HepG2 (cell line): ENCODE measurements around the gene ABHD17A. TPM values are rescaled to one million over a fixed set of nuclear protein-coding genes. Genes with fewer than 3 reads are reported as not detected.

Experiments
- ATAC-seq: fragments of 200-7000 bp; cut with Tn5 transposase; 3 replicates; pipeline ENCODE4 v1.9.1; 2020; ENCODE audit warnings: mild to moderate bottlenecking, moderate library complexity
- BruUV-seq: library from RNA; stranded (reverse); fragments of 400-500 nt; replicated peaks from 2 replicates; lab custom pipeline; 2021; lab: Mats Ljungman, UMichigan
- CTCF ChIA-PET: fragments of 300-600 bp; formaldehyde crosslinking; extraction: SDS; loops from one replicate; lab custom pipeline; 2021; ENCODE audit warnings: low total read pairs, inconsistent platforms, low intra/inter-chr PET ratio; lab: Yijun Ruan, JAX
- POLR2A ChIA-PET: fragments of 350-600 bp; sonication (Branson Sonifier 250); formaldehyde crosslinking; loops from one replicate; lab custom pipeline; 2020; ENCODE audit warnings: antibody characterized with exemption, inconsistent platforms; lab: Yijun Ruan, JAX
- DNase-seq: peaks from one replicate; pipeline ENCODE4 v3.0.0-alpha.2; 2015; ENCODE audit warnings: low spot score
- FAIRE-seq: peaks from 3 replicates; lab custom pipeline; 2011; peaks lifted over from hg19 to GRCh38; lab: Jason Lieb, UNC
- H2AFZ ChIP-seq: one replicate; pipeline ENCODE4 v1.6.1; 2011; ENCODE audit warnings: low read length, inconsistent platforms
- H3K27ac ChIP-seq: fragments of 300-600 bp; 3 replicates; pipeline ENCODE4 v1.8.0; 2011; ENCODE audit warnings: mixed run types, mild to moderate bottlenecking, mixed read lengths, low read length, inconsistent platforms; ENCODE audit not compliant: insufficient read depth; ENCODE audit errors: extremely low read length
- H3K27me3 ChIP-seq, 2 experiments: fragments of 200-600 bp in 1 of 2; 2 replicates in 1 of 2; 3 replicates in 1 of 2; pipeline versions ENCODE4 v1.6.0 to v1.8.0; 2011; ENCODE audit warnings: low read length in 2 of 2, mild to moderate bottlenecking in 2 of 2, moderate library complexity in 2 of 2, inconsistent platforms in 1 of 2; ENCODE audit not compliant: insufficient read depth in 2 of 2, control insufficient read depth in 1 of 2
- H3K36me3 ChIP-seq, 2 experiments: fragments of 200-600 bp in 1 of 2; replicated peaks in 1 of 2; 2 replicates in 1 of 2; 3 replicates in 1 of 2; pipeline versions ENCODE4 v1.5.1 to v1.8.0; 2011; ENCODE audit warnings: low read length in 2 of 2, inconsistent platforms in 1 of 2; ENCODE audit not compliant: insufficient read depth in 2 of 2, control insufficient read depth in 1 of 2
- H3K4me1 ChIP-seq: 2 replicates; pipeline ENCODE4 v1.5.1; 2012; ENCODE audit warnings: low read length, inconsistent platforms; ENCODE audit not compliant: insufficient read depth
- H3K4me2 ChIP-seq: 2 replicates; pipeline ENCODE4 v1.6.0; 2011; ENCODE audit warnings: low read depth, low read length, inconsistent platforms
- H3K4me3 ChIP-seq, 3 experiments: fragments of 200-600 bp in 1 of 3; sonication (generic), shearing (Covaris generic) in 1 of 3; replicated peaks in 1 of 3; 2 replicates each; pipeline ENCODE4 v1.5.1; 2011 to 2016; ENCODE audit warnings: low read length in 3 of 3, inconsistent platforms in 2 of 3, low read depth in 2 of 3, mild to moderate bottlenecking in 2 of 3, control low read depth in 1 of 3, mixed read lengths in 1 of 3; ENCODE audit not compliant: insufficient read depth in 1 of 3
- H3K79me2 ChIP-seq: one replicate; pipeline ENCODE4 v1.6.1; 2011; ENCODE audit warnings: low read length, inconsistent platforms; ENCODE audit not compliant: insufficient read depth
- H3K9ac ChIP-seq: 2 replicates; pipeline ENCODE4 v1.6.0; 2011; ENCODE audit warnings: mild to moderate bottlenecking, low read depth, low read length, inconsistent platforms; ENCODE audit not compliant: insufficient read depth
- H3K9me3 ChIP-seq: 2 replicates; pipeline ENCODE4 v1.5.1; 2012; ENCODE audit warnings: mild to moderate bottlenecking, low read length
- H4K20me1 ChIP-seq: 2 replicates; pipeline ENCODE4 v1.6.0; 2011; ENCODE audit warnings: inconsistent platforms, mild to moderate bottlenecking, low read length, moderate library complexity; ENCODE audit not compliant: insufficient read depth
- CREB1 ChIP-seq, 2 experiments: fragments of 450-650 bp in 1 of 2; IDR thresholded peaks; 2 replicates each; pipeline ENCODE4 v1.6.1; 2016 to 2017; ENCODE audit warnings: control low read depth in 1 of 2, mild to moderate bottlenecking in 1 of 2, missing compliant biosample characterization in 1 of 2, missing genetic modification characterization in 1 of 2
- FOXM1 ChIP-seq: sonication (generic); formaldehyde crosslinking; IDR thresholded peaks from 2 replicates; pipeline ENCODE4 v1.5.0; 2020; ENCODE audit warnings: missing genetic modification reagents
- FOXO1 ChIP-seq: sonication (generic); formaldehyde crosslinking; IDR thresholded peaks from 2 replicates; pipeline ENCODE4 v1.4.0; 2020; ENCODE audit warnings: missing genetic modification reagents
- KIAA2018 ChIP-seq: sonication (generic); formaldehyde crosslinking; IDR thresholded peaks from 2 replicates; pipeline ENCODE4 v1.5.0; 2020; ENCODE audit warnings: mild to moderate bottlenecking, missing genetic modification reagents, borderline replicate concordance
- NFE2L2 ChIP-seq: fragments of 150-350 bp; IDR thresholded peaks from 2 replicates; pipeline ENCODE4 v1.6.1; 2014; ENCODE audit warnings: low read length
- USF2 ChIP-seq, 2 experiments: sonication (generic) in 1 of 2; formaldehyde crosslinking in 1 of 2; IDR thresholded peaks; 2 replicates each; pipeline versions ENCODE4 v1.5.1 to v1.6.1; 2011 to 2020; ENCODE audit warnings: borderline replicate concordance in 1 of 2, low read depth in 1 of 2, low read length in 1 of 2, mild to moderate bottlenecking in 1 of 2, missing genetic modification reagents in 1 of 2, moderate library complexity in 1 of 2
- ZNF292 ChIP-seq: sonication (generic); formaldehyde crosslinking; IDR thresholded peaks from 2 replicates; pipeline ENCODE4 v1.8.1; 2022; ENCODE audit warnings: mild to moderate bottlenecking, low read depth, missing genetic modification reagents, borderline replicate concordance
- ZNF543 ChIP-seq: sonication (generic); formaldehyde crosslinking; IDR thresholded peaks from 2 replicates; pipeline ENCODE4 v1.4.0; 2020; ENCODE audit warnings: mild to moderate bottlenecking, missing genetic modification reagents
- ZNF879 ChIP-seq: sonication (generic); formaldehyde crosslinking; IDR thresholded peaks from 2 replicates; pipeline ENCODE4 v1.8.1; 2023; ENCODE audit warnings: missing genetic modification reagents
- WGBS: methylation state at CpG from one replicate; pipeline ENCODE4 v1.1.6; 2017; ENCODE audit warnings: low lambda C conversion rate; 5-methylcytosine and 5-hydroxymethylcytosine counted together
- in situ Hi-C: cut with HindIII; loops from 2 replicates; pipeline ENCODE4 v1.10.0; 2017; ENCODE audit warnings: low pct_unique_long_range_greater_than_20kb; ENCODE audit not compliant: extremely low pct_ligation_motif_present
- intact Hi-C: fragments of 100-400 bp; cut with micrococcal nuclease; formaldehyde crosslinking; loops from one replicate; pipeline ENCODE4 v1.10.0; 2022; ENCODE audit not compliant: unreplicated experiment
- polyA plus RNA-seq, 8 experiments: library from polyadenylated mRNA; depleted of rRNA in 3 of 8; stranded (reverse) in 7 of 8; unstranded in 1 of 8; fragments of >200 nt; fragmentation: Illumina TruSeq in 4 of 8; extraction: Trizol in 4 of 8; gene quantifications; 2 replicates each; pipeline versions ENCODE4 v1.2.1 to v1.2.3, GENCODE V29; 2011 to 2016; ENCODE audit warnings: low read depth in 4 of 8, missing spikeins in 1 of 8, mixed read lengths in 1 of 8; ENCODE audit not compliant: insufficient read depth in 1 of 8
- total RNA-seq, 5 experiments: library from RNA; depleted of rRNA; stranded (reverse); fragments of >200 nt; fragmentation: Illumina TruSeq; extraction: Trizol; gene quantifications; 2 replicates each; pipeline ENCODE4 v1.2.3, GENCODE V29; 2016; ENCODE audit warnings: low read depth in 1 of 5

The ABHD17A gene
- total and polyA plus RNA-seq, 2 of the 13 experiments (the other 11 are each of a cell fraction or from before 2014, with no cell fraction given), result 27.7 to 40.8 TPM

- no peak for TF ChIP-seq CREB1 (IDR thresholded peaks at IDR 0.05)
- no peak for TF ChIP-seq CREB1 (CRISPR knock-in tag; IDR thresholded peaks at IDR 0.05)
- no peak for TF ChIP-seq NFE2L2
These were observed 19.9 kb downstream of the ABHD17A start (continued) for GRCh38 chr19:1865172-1866010.

GRCh38 chr19:1864480-1865171, 20.7 kb downstream of the ABHD17A start:
- Histone ChIP-seq H3K36me3 (no peaks in the 10 kb centered on the region), H3K9me3 (no peaks in the 10 kb centered on the region), H3K4me3 (peak overlapping the region; percentile 73 to 98 (median 82)), H4K20me1 (peaks cover 16% of the 10 kb centered on the region; the same call in 1 of the 2 replicates), H3K27ac (peak overlapping the region; percentile 98), H3K4me1 (peaks cover 61% of the 10 kb centered on the region), H2AFZ (no peak overlapping the region), H3K27me3 (no peaks in the 10 kb centered on the region; a peak in 1 of 5 replicates), H3K4me2 (peak overlapping the region; percentile 94), H3K79me2 (peaks cover 30% of the 10 kb centered on the region), H3K9ac (peak overlapping the region; percentile 89)
- 13% methylated on average over 9 of the region's 52 CpGs for WGBS
- CTCF ChIA-PET, result interaction anchor here (1.2 kb wide), 1 partner anchor 16 kb away, joined by 3 read pairs; the partner anchor contains the start of gene REXO1
- intact Hi-C loops, result no loop called here
- DNase-seq, result peak; percentile 66
- in situ Hi-C loops, result no loop called here
- FAIRE-seq, result no peak
- POLR2A ChIA-PET, result interaction anchor here (0.6 to 1.5 kb wide), 14 partner anchors 10 to 634 kb away, joined by 3 to 13 read pairs (median 4); partner anchors contain the start of genes ABHD17A, ADAT3 and SCAMP4
- TSS peak; percentile 91 for BruUV-seq
- peak; percentile 76 for ATAC-seq
- TF ChIP-seq FOXM1 (CRISPR knock-in tag) (no peak), ZNF879 (no peak), ZNF543 (CRISPR knock-in tag) (no peak), ZNF292 (0 out of 2 replicates have a peak, but pooled peaks have one; percentile 48), KIAA2018 (CRISPR knock-in tag) (no peak), FOXO1 (CRISPR knock-in tag) (no peak), USF2 (IDR thresholded peaks at IDR 0.05; ENCODE audit: low read depth, low read length) (no peak), USF2 (CRISPR knock-in tag; IDR thresholded peaks at IDR 0.05; ENCODE audit: borderline replicate concordance) (no peak)
